Activated T-cell treated with anti-CD3 and anti-CD28 coated beads for 4 hours (primary cell): ENCODE measurements around the gene NOXRED1.
A peak's percentile ranks its signal among the peaks of the same experiment; 100 is the strongest.

ENCODE experiments used
- DNase-seq: peaks from one replicate; pipeline ENCODE4 v3.0.0-alpha.2; 2020

NOXRED1 gene

GRCh38 chr14:77406718-77407117 is 16.6 kb downstream of the NOXRED1 start:
- DNase-seq, result no peak

GRCh38 chr14:77406086-77406485 is 17.2 kb downstream of the NOXRED1 start:
- no peak for DNase-seq

GRCh38 chr14:77403768-77404167 is 19.6 kb downstream of the NOXRED1 start:
- no peak for DNase-seq

GRCh38 chr14:77400216-77400615 is 23.1 kb downstream of the NOXRED1 start:
- no peak for DNase-seq

- DNase-seq, result no peak
These were observed 33.1 kb downstream of the NOXRED1 start for GRCh38 chr14:77390188-77390587.

- no peak for DNase-seq
These were observed 44.6 kb downstream of the NOXRED1 start for GRCh38 chr14:77378701-77379100.

GRCh38 chr14:77377502-77377844 is 45.9 kb downstream of the NOXRED1 start:
- no peak for DNase-seq

GRCh38 chr14:77376771-77377501 is 46.4 kb downstream of the NOXRED1 start, which contains the start of the genes SAMD15 and TMED8:
TSS of gene SAMD15 (plus strand) at chr14:77377379. CDS start at chr14:77377419, 40 bp downstream.
TSS of gene TMED8 (minus strand) at chr14:77377094. CDS start at chr14:77377053, 41 bp downstream.
- DNase-seq, result peak; percentile 60

GRCh38 chr14:77375973-77376770 is 47.2 kb downstream of the NOXRED1 start:
- peak; percentile 7 for DNase-seq

- DNase-seq, result no peak
These were observed 48.0 kb downstream of the NOXRED1 start for GRCh38 chr14:77375164-77375950.

- no peak for DNase-seq
These were observed 51.0 kb downstream of the NOXRED1 start for GRCh38 chr14:77372304-77372841.

- no peak for DNase-seq
These were observed 54.0 kb downstream of the NOXRED1 start for GRCh38 chr14:77369285-77369684.

GRCh38 chr14:77364146-77364545 is 59.2 kb downstream of the NOXRED1 start:
- no peak for DNase-seq

- no peak for DNase-seq
These were observed 63.7 kb downstream of the NOXRED1 start for GRCh38 chr14:77359626-77360025.

GRCh38 chr14:77356899-77357298 is 66.4 kb downstream of the NOXRED1 start:
- DNase-seq, result no peak

- DNase-seq, result no peak
These were observed 67.5 kb downstream of the NOXRED1 start for GRCh38 chr14:77355811-77356210.

- DNase-seq, result no peak
These were observed 69.7 kb downstream of the NOXRED1 start for GRCh38 chr14:77353469-77354141.

- DNase-seq, result no peak
These were observed 75.6 kb downstream of the NOXRED1 start for GRCh38 chr14:77347751-77348150.

GRCh38 chr14:77346495-77346894 is 76.8 kb downstream of the NOXRED1 start:
- no peak for DNase-seq

- DNase-seq, result no peak
These were observed 78.8 kb downstream of the NOXRED1 start for GRCh38 chr14:77344377-77344996.
